HCT116 (cell line): Measurements from ENCODE around the gene NCAPD3. TPM values are rescaled to one million over a fixed set of nuclear protein-coding genes. Genes with fewer than 3 reads are reported as not detected.

ENCODE experiments used
- ATAC-seq: fragments of 200-7000 bp; cut with Tn5 transposase; 2 replicates; pipeline ENCODE4 v1.9.1; 2020; ENCODE audit warnings: mild to moderate bottlenecking, moderate library complexity
- BruUV-seq: library from RNA; stranded (reverse); fragments of 400-500 nt; replicated peaks from 2 replicates; lab custom pipeline; 2021; lab: Mats Ljungman, UMichigan
- CTCF ChIA-PET: fragments of 300-600 bp; sonication (Branson Sonifier 250); formaldehyde crosslinking; loops from one replicate; lab custom pipeline; 2021; ENCODE audit warnings: antibody characterized with exemption; lab: Charles Lee
- POLR2A ChIA-PET: fragments of 300-600, 350-600 bp; sonication (Branson Sonifier 250); formaldehyde crosslinking; loops from one replicate; lab custom pipeline; 2021; ENCODE audit warnings: antibody characterized with exemption; lab: Charles Lee
- RAD21 ChIA-PET, 2 experiments: fragments of 300-600 bp; sonication (Branson Sonifier 250); formaldehyde crosslinking; loops; one replicate each; lab custom pipeline; 2023; ENCODE audit warnings: low total read pairs in 2 of 2; ENCODE audit not compliant: uncharacterized antibody in 2 of 2, unreplicated experiment in 2 of 2, low non-redundant PET in 1 of 2; lab: Charles Lee
- DNase-seq: peaks from one replicate; pipeline ENCODE4 v3.0.0-alpha.2; 2010; ENCODE audit warnings: low read depth, low spot score
- H2AFZ ChIP-seq: fragments of 200-600 bp; shearing (Covaris generic), sonication (generic); 2 replicates; pipeline ENCODE4 v1.6.1; 2017; ENCODE audit warnings: low read depth, mixed run types, mixed read lengths, antibody characterized with exemption, low read length; ENCODE audit not compliant: poor library complexity, severe bottlenecking
- H3K27ac ChIP-seq: 2 replicates; pipeline ENCODE4 v1.5.1; 2012; ENCODE audit warnings: low read depth, low read length
- H3K27me3 ChIP-seq: fragments of 200-600 bp; sonication (generic); 2 replicates; pipeline ENCODE4 v1.6.1; 2016; ENCODE audit warnings: mixed run types, low read length, mixed read lengths; ENCODE audit not compliant: insufficient read depth
- H3K36me3 ChIP-seq, 2 experiments: fragments of 200-500 bp in 1 of 2; fragments of 200-600 bp in 1 of 2; sonication (Bioruptor generic) in 1 of 2; sonication (generic) in 1 of 2; 2 replicates each; pipeline versions ENCODE4 v1.5.1 to v1.6.1; 2014 to 2016; ENCODE audit warnings: low read length in 2 of 2, inconsistent platforms in 1 of 2, mixed read lengths in 1 of 2, mixed run types in 1 of 2; ENCODE audit not compliant: insufficient read depth in 2 of 2, control insufficient read depth in 1 of 2
- H3K4me1 ChIP-seq, 2 experiments: fragments of 200-600 bp in 1 of 2; sonication (generic) in 1 of 2; 2 replicates each; pipeline versions ENCODE4 v1.5.1 to v1.6.1; 2012 to 2017; ENCODE audit warnings: low read length in 2 of 2, inconsistent platforms in 1 of 2, mild to moderate bottlenecking in 1 of 2, mixed read lengths in 1 of 2, mixed run types in 1 of 2, moderate library complexity in 1 of 2; ENCODE audit not compliant: insufficient read depth in 2 of 2, control insufficient read depth in 1 of 2
- H3K4me2 ChIP-seq: fragments of 200-600 bp; sonication (generic); 2 replicates; pipeline ENCODE4 v1.6.1; 2017; ENCODE audit warnings: mixed run types, low read length, mixed read lengths
- H3K4me3 ChIP-seq, 2 experiments: fragments of 200-600 bp in 1 of 2; sonication (generic) in 1 of 2; replicated peaks in 1 of 2; 2 replicates each; pipeline ENCODE4 v1.5.1; 2011 to 2016; ENCODE audit warnings: low read length in 2 of 2, control low read depth in 1 of 2, low read depth in 1 of 2, mild to moderate bottlenecking in 1 of 2, mixed read lengths in 1 of 2, mixed run types in 1 of 2
- H3K79me2 ChIP-seq: fragments of 200-600 bp; sonication (generic); 2 replicates; pipeline ENCODE4 v1.6.1; 2017; ENCODE audit warnings: mild to moderate bottlenecking, mixed run types, low read length, moderate library complexity, mixed read lengths; ENCODE audit not compliant: insufficient read depth
- H3K9ac ChIP-seq: fragments of 200-600 bp; sonication (generic); 2 replicates; pipeline ENCODE4 v1.6.1; 2016; ENCODE audit warnings: low read length, mixed read lengths
- H3K9me2 ChIP-seq: fragments of 200-600 bp; sonication (generic), shearing (Covaris generic); 2 replicates; pipeline ENCODE4 v1.6.1; 2017; ENCODE audit warnings: mixed run types, mild to moderate bottlenecking, moderate library complexity; ENCODE audit not compliant: insufficient read depth
- H3K9me3 ChIP-seq, 2 experiments: fragments of 200-500 bp in 1 of 2; fragments of 200-600 bp in 1 of 2; sonication (Bioruptor generic) in 1 of 2; sonication (generic) in 1 of 2; 2 replicates each; pipeline ENCODE4 v1.6.1; 2014 to 2017; ENCODE audit warnings: low read length in 2 of 2, mixed read lengths in 2 of 2, inconsistent platforms in 1 of 2, low read depth in 1 of 2, mild to moderate bottlenecking in 1 of 2, mixed run types in 1 of 2, moderate library complexity in 1 of 2; ENCODE audit not compliant: control insufficient read depth in 1 of 2, insufficient read depth in 1 of 2
- H4K20me1 ChIP-seq: fragments of 200-600 bp; sonication (generic), shearing (Covaris generic); 2 replicates; pipeline ENCODE4 v1.6.1; 2017; ENCODE audit warnings: mixed run types, mild to moderate bottlenecking, moderate library complexity; ENCODE audit not compliant: insufficient read depth
- CEBPB ChIP-seq: IDR thresholded peaks from 2 replicates; pipeline ENCODE4 v1.6.1; 2012; ENCODE audit warnings: low read depth
- CTCF ChIP-seq, 3 experiments: fragments of 200-600 bp in 1 of 3; sonication (generic) in 1 of 3; IDR thresholded peaks in 2 of 3; conservative IDR thresholded peaks in 1 of 3; 2 replicates each; pipeline ENCODE4 v1.5.1; 2012 to 2017; ENCODE audit warnings: low read depth in 2 of 3, low read length in 2 of 3, antibody characterized with exemption in 1 of 3, borderline replicate concordance in 1 of 3, control low read depth in 1 of 3, mild to moderate bottlenecking in 1 of 3, mixed read lengths in 1 of 3, mixed run types in 1 of 3, moderate library complexity in 1 of 3; ENCODE audit not compliant: insufficient read depth in 1 of 3
- EGR1 ChIP-seq: IDR thresholded peaks from 2 replicates; pipeline ENCODE4 v1.6.1; 2012; ENCODE audit warnings: low read depth
- EZH2 ChIP-seq: fragments of 200-600 bp; sonication (generic); IDR thresholded peaks from 2 replicates; pipeline ENCODE4 v1.6.1; 2017; ENCODE audit warnings: antibody characterized with exemption, mixed run types
- EZH2phosphoT487 ChIP-seq: fragments of 200-600 bp; IDR thresholded peaks from 2 replicates; pipeline ENCODE4 v1.6.1; 2018; ENCODE audit warnings: antibody characterized with exemption, borderline replicate concordance
- FOSL1 ChIP-seq: IDR thresholded peaks from 2 replicates; pipeline ENCODE4 v1.6.1; 2012; ENCODE audit warnings: low read depth
- POLR2A ChIP-seq: IDR thresholded peaks from 2 replicates; pipeline ENCODE4 v1.7.0; 2011; ENCODE audit warnings: borderline replicate concordance; ENCODE audit not compliant: insufficient read depth, insufficient read length; ENCODE audit errors: extremely low read depth
- POLR2AphosphoS5 ChIP-seq: IDR thresholded peaks from 2 replicates; pipeline ENCODE4 v1.6.1; 2011; ENCODE audit warnings: mild to moderate bottlenecking, low read depth, low read length, moderate library complexity
- REST ChIP-seq: IDR thresholded peaks from 2 replicates; pipeline ENCODE4 v1.6.1; 2012; ENCODE audit warnings: low read depth
- SIN3A ChIP-seq: IDR thresholded peaks from 2 replicates; pipeline ENCODE4 v1.6.1; 2012; ENCODE audit warnings: low read depth
- SRF ChIP-seq: IDR thresholded peaks from 2 replicates; pipeline ENCODE4 v1.6.1; 2012; ENCODE audit warnings: low read depth
- TCF7L2 ChIP-seq: IDR thresholded peaks from 2 replicates; pipeline ENCODE4 v1.7.0; 2011; ENCODE audit warnings: borderline replicate concordance, inconsistent platforms; ENCODE audit not compliant: insufficient read depth, insufficient read length; ENCODE audit errors: extremely low read depth
- YY1 ChIP-seq: IDR thresholded peaks from 2 replicates; pipeline ENCODE4 v1.6.1; 2011; ENCODE audit warnings: low read length, low read depth, moderate library complexity, mild to moderate bottlenecking; ENCODE audit not compliant: insufficient replicate concordance; ENCODE audit errors: extremely low read depth
- ZBTB33 ChIP-seq: IDR thresholded peaks from 2 replicates; pipeline ENCODE4 v1.6.1; 2011; ENCODE audit warnings: mild to moderate bottlenecking, low read length, moderate library complexity; ENCODE audit not compliant: insufficient replicate concordance; ENCODE audit errors: extremely low read depth
- ZNF274 ChIP-seq: fragments of 200-500 bp; sonication (Bioruptor generic); IDR thresholded peaks from 2 replicates; pipeline ENCODE4 v1.6.1; 2014; ENCODE audit warnings: mild to moderate bottlenecking, low read depth, low read length, inconsistent platforms
- intact Hi-C: fragments of 100-400 bp; cut with micrococcal nuclease; formaldehyde crosslinking; loops from 2 replicates; pipeline ENCODE4 v1.10.0; 2022
- total RNA-seq: library from RNA; stranded (reverse); gene quantifications from one replicate; pipeline ENCODE4 v1.2.1, GENCODE V29; 2021; ENCODE audit not compliant: unreplicated experiment
- TF ChIP-seq, protein P1 (sequence below): IDR thresholded peaks from 2 replicates; pipeline ENCODE4 v1.6.1; 2012

Gene NCAPD3
- total RNA-seq, 1 experiment from 2014 or later: 71.0 TPM

DNA sequence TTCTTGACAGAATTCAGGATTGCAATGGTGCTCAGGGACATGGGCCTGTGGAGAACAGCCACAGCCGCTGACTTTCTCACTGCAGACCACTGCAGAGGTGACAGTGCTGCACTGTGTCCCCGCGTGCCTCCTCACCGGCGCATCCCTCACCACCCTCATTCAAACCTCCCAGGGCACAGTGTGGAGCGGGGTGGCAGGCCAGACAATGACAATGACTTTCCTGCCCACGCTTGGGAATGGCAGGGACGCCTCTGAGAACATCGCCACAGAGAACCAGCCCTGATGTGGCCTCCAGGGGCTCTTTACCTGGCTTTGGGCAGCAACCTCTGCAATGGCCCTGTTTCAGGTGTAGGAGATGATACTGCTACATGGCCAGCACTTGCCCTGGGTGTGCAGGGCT, 65.7 kb downstream of the NCAPD3 start:
- CTCF ChIA-PET: no interaction called here
- no peak overlapping the region for H2AFZ ChIP-seq
- no peak for TF ChIP-seq SRF
- TF ChIP-seq, protein P1, sequence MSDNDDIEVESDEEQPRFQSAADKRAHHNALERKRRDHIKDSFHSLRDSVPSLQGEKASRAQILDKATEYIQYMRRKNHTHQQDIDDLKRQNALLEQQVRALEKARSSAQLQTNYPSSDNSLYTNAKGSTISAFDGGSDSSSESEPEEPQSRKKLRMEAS: no peak
- no peak for TF ChIP-seq CTCF (IDR thresholded peaks at IDR 0.05 in 2 of 3, conservative IDR thresholded peaks at IDR 0.05 in 1 of 3; ENCODE audit: borderline replicate concordance in 1 of 3, insufficient read depth in 1 of 3, low read depth in 2 of 3, low read length in 2 of 3)
- no peak for TF ChIP-seq ZNF274
- no peak for TF ChIP-seq EZH2phosphoT487
- TF ChIP-seq ZBTB33: no peak
- TF ChIP-seq POLR2AphosphoS5: no peak
- TF ChIP-seq POLR2A: no peak
- TF ChIP-seq CEBPB: no peak
- TF ChIP-seq REST: no peak
- TF ChIP-seq SIN3A: no peak
- TF ChIP-seq EGR1: no peak
- TF ChIP-seq YY1: no peak
- TF ChIP-seq EZH2: no peak
- no peak for TF ChIP-seq TCF7L2
- TF ChIP-seq FOSL1: no peak
- no peaks in the 10 kb centered on the region for H3K4me1 ChIP-seq
- H3K9me2 ChIP-seq: no peaks in the 10 kb centered on the region
- DNase-seq: no peak
- no peaks in the 10 kb centered on the region for H3K9me3 ChIP-seq
- no peaks in the 10 kb centered on the region for H3K79me2 ChIP-seq
- POLR2A ChIA-PET: no interaction called here
- H3K27me3 ChIP-seq: no peaks in the 10 kb centered on the region
- no peak overlapping the region for H3K4me3 ChIP-seq
- no peak overlapping the region for H3K4me2 ChIP-seq
- no peak for ATAC-seq
- H4K20me1 ChIP-seq: no peaks in the 10 kb centered on the region
- intact Hi-C loops: no loop called here
- no peak overlapping the region for H3K27ac ChIP-seq
- H3K36me3 ChIP-seq: peaks cover 38 to 76% of the 10 kb centered on the region in 2 experiments; a peak in 3 of 4 replicates
- BruUV-seq: no TSS peak
- RAD21 ChIA-PET: no interaction called here
- no peak overlapping the region for H3K9ac ChIP-seq
